Hepatocyte (in vitro differentiated cells): Measurements from ENCODE around the gene INTS13.

ENCODE experiments used
- EZH2 ChIP-seq: fragments of 200-600 bp; sonication (generic); IDR thresholded peaks from 2 replicates; pipeline ENCODE4 v1.6.1; 2016; ENCODE audit warnings: antibody characterized with exemption, mild to moderate bottlenecking, borderline replicate concordance
- TF ChIP-seq, protein P1 (sequence below): fragments of 200-600 bp; sonication (generic); IDR thresholded peaks from 2 replicates; pipeline ENCODE4 v1.5.1; 2016; ENCODE audit warnings: antibody characterized with exemption, mild to moderate bottlenecking; ENCODE audit not compliant: poor library complexity

DNA sequence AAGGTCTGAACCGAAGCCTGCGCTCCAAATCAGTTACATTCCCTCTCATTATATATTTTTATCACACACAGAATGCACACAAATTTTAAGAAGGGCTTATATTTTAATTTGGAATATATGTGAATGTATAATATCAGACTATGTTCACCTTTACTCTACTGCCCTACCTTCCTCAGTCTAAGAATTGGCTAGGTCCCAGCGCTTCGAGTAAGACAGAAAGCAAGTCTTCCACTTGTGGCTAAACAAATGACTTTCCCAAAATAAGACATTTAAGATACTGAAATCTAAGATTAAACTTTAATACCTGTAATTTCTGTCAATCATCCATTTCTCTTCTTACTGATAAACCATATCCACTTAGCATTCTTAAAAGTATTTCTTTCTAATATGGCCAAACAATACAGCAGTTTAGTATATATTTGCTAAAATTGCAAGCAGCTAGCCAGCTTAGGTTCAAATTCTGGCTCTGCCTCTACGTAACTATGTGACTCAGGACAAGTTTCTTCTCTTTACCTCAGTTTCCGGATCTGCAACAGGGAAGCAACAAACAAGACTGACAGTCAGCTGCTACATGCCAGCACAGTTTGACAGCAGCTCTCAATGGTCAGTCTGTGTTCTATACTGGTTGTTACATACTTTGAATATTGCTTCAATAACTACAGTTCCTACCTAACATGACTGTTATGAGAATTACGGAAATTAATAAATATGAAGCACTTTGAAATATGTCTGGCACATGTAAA, 2.0 kb downstream of the INTS13 start:
- TF ChIP-seq EZH2: no peak
- TF ChIP-seq, protein P1, sequence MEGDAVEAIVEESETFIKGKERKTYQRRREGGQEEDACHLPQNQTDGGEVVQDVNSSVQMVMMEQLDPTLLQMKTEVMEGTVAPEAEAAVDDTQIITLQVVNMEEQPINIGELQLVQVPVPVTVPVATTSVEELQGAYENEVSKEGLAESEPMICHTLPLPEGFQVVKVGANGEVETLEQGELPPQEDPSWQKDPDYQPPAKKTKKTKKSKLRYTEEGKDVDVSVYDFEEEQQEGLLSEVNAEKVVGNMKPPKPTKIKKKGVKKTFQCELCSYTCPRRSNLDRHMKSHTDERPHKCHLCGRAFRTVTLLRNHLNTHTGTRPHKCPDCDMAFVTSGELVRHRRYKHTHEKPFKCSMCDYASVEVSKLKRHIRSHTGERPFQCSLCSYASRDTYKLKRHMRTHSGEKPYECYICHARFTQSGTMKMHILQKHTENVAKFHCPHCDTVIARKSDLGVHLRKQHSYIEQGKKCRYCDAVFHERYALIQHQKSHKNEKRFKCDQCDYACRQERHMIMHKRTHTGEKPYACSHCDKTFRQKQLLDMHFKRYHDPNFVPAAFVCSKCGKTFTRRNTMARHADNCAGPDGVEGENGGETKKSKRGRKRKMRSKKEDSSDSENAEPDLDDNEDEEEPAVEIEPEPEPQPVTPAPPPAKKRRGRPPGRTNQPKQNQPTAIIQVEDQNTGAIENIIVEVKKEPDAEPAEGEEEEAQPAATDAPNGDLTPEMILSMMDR: no peak
